ENCODE results near the gene SPEM3.

DNA sequence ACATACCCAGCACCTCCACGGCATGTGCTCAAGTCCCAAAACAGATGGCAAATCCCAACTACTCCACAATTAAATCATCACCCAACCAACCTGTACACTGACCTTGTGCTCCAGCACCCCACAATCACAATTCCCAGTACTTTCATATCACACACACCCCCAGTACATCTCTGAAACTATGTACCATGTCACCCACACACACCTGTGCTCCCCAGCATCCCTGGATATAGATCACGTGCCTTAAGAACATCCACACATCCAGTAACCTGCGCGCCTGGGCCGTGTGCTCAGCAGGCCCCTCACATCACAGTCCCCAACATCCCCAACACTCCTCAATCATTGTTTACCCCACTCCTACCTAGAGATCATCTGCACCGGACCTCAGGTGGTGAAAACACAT is 18.9 kb upstream of the SPEM3 start:
- TF ChIP-seq, protein P1, sequence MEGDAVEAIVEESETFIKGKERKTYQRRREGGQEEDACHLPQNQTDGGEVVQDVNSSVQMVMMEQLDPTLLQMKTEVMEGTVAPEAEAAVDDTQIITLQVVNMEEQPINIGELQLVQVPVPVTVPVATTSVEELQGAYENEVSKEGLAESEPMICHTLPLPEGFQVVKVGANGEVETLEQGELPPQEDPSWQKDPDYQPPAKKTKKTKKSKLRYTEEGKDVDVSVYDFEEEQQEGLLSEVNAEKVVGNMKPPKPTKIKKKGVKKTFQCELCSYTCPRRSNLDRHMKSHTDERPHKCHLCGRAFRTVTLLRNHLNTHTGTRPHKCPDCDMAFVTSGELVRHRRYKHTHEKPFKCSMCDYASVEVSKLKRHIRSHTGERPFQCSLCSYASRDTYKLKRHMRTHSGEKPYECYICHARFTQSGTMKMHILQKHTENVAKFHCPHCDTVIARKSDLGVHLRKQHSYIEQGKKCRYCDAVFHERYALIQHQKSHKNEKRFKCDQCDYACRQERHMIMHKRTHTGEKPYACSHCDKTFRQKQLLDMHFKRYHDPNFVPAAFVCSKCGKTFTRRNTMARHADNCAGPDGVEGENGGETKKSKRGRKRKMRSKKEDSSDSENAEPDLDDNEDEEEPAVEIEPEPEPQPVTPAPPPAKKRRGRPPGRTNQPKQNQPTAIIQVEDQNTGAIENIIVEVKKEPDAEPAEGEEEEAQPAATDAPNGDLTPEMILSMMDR (IDR thresholded peaks at IDR 0.05; ENCODE audit: insufficient read depth, low read length, poor library complexity, severe bottlenecking) = no peak
- TF ChIP-seq EZH2phosphoT487 (conservative IDR thresholded peaks at IDR 0.05; ENCODE audit: low read length) = no peak

Data from SU-DHL-6 (cell line).